ENCODE data around the gene PTCRA. TPM values are rescaled to one million over a fixed set of nuclear protein-coding genes. Genes with fewer than 3 reads are reported as not detected.

Gene PTCRA
- total RNA-seq, 2 donors from 2014 or later: not detected

GRCh38 chr6:42974919-42975505 lies 59.2 kb downstream of the PTCRA start:
- Histone ChIP-seq H3K4me3 (no peak overlapping the region), H3K27ac (no peak overlapping the region), H3K36me3 (no peaks in the 10 kb centered on the region), H3K27me3 (replicated peaks; ENCODE audit: insufficient read depth) (no peaks in the 10 kb centered on the region), H3K9me3 (no peaks in the 10 kb centered on the region), H3K4me1 (replicated peaks) (peaks cover 3% of the 10 kb centered on the region)
- intact Hi-C loops (cut with DNase I): no loop called here
- 60% methylated on average over 5 of the region's 5 CpGs for WGBS
- TF ChIP-seq, protein P1, sequence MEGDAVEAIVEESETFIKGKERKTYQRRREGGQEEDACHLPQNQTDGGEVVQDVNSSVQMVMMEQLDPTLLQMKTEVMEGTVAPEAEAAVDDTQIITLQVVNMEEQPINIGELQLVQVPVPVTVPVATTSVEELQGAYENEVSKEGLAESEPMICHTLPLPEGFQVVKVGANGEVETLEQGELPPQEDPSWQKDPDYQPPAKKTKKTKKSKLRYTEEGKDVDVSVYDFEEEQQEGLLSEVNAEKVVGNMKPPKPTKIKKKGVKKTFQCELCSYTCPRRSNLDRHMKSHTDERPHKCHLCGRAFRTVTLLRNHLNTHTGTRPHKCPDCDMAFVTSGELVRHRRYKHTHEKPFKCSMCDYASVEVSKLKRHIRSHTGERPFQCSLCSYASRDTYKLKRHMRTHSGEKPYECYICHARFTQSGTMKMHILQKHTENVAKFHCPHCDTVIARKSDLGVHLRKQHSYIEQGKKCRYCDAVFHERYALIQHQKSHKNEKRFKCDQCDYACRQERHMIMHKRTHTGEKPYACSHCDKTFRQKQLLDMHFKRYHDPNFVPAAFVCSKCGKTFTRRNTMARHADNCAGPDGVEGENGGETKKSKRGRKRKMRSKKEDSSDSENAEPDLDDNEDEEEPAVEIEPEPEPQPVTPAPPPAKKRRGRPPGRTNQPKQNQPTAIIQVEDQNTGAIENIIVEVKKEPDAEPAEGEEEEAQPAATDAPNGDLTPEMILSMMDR (IDR thresholded peaks at IDR 0.05): no peak
- no peak for TF ChIP-seq POLR2A (IDR thresholded peaks at IDR 0.05)
- TF ChIP-seq POLR2AphosphoS5 (IDR thresholded peaks at IDR 0.05): no peak
- no peak for DNase-seq (ENCODE audit: low spot score)

Other genes with a start within 250 kb of the PTCRA start
- 1 to 10 TPM in 1 of 2 donors, under 1 TPM in 1; 0.27 to 3.3 TPM for gene PRPH2, start 193.5 kb upstream of the PTCRA start, total RNA-seq
- gene TBCC, start 169.9 kb upstream of the PTCRA start, total RNA-seq: 10 to 100 TPM; 43.4 to 59.8 TPM
- gene BICRAL, start 134.0 kb upstream of the PTCRA start, total RNA-seq: 10 to 100 TPM; 21.0 to 26.2 TPM
- 10 to 100 TPM; 79.0 to 79.8 TPM for gene RPL7L1, start 36.4 kb upstream of the PTCRA start, total RNA-seq
- gene CNPY3, start 13.4 kb downstream of the PTCRA start, total RNA-seq: 10 to 100 TPM; 52.3 to 68.5 TPM
- 10 to 100 TPM; 14.7 to 85.9 TPM for gene GNMT, start 44.7 kb downstream of the PTCRA start, total RNA-seq
- gene PEX6, start 63.1 kb downstream of the PTCRA start, total RNA-seq: 10 to 100 TPM; 23.9 to 57.9 TPM
- gene PPP2R5D, start 68.5 kb downstream of the PTCRA start, total RNA-seq: 10 to 100 TPM; 55.1 to 95.9 TPM
- 10 to 100 TPM; 67.9 to 95.9 TPM for gene MEA1, start 97.9 kb downstream of the PTCRA start, total RNA-seq
- 100 to 1,000 TPM; 138 to 148 TPM for gene KLHDC3, start 98.2 kb downstream of the PTCRA start, total RNA-seq
- 10 to 100 TPM; 45.1 to 50.8 TPM for gene RRP36, start 105.6 kb downstream of the PTCRA start, total RNA-seq
- gene CUL7, start 137.8 kb downstream of the PTCRA start, total RNA-seq: 10 to 100 TPM; 18.6 to 30.4 TPM
- 10 to 100 TPM; 19.1 to 52.3 TPM for gene MRPL2, start 143.4 kb downstream of the PTCRA start, total RNA-seq
- gene KLC4, start 143.6 kb downstream of the PTCRA start, total RNA-seq: 10 to 100 TPM; 27.3 to 41.2 TPM
- 10 to 100 TPM; 83.3 to 85.2 TPM for gene PTK7, start 160.3 kb downstream of the PTCRA start, total RNA-seq